ENCODE measurements around the gene SHISA8. TPM values are rescaled to one million over a fixed set of nuclear protein-coding genes. Genes with fewer than 3 reads are reported as not detected.

SHISA8 gene
- total RNA-seq, 1 experiment from 2014 or later = not detected

- DNase-seq (ENCODE audit: low read depth) = no peak
These were observed 18.7 kb upstream of the SHISA8 start for GRCh38 chr22:41933411-41934177.

- DNase-seq (ENCODE audit: low read depth) = no peak
These were observed 17.5 kb upstream of the SHISA8 start for GRCh38 chr22:41932353-41932752.

- no peak for DNase-seq (ENCODE audit: low read depth)
These were observed 16.9 kb upstream of the SHISA8 start for GRCh38 chr22:41931701-41932269.

- DNase-seq (ENCODE audit: low read depth) = no peak
These were observed 14.5 kb upstream of the SHISA8 start for GRCh38 chr22:41929418-41929810.

- DNase-seq (ENCODE audit: low read depth) = no peak
These were observed 13.9 kb upstream of the SHISA8 start for GRCh38 chr22:41928593-41929417.

- no peak for DNase-seq (ENCODE audit: low read depth)
These were observed 12.9 kb upstream of the SHISA8 start for GRCh38 chr22:41927813-41928212.

GRCh38 chr22:41925783-41926460 is 11.0 kb upstream of the SHISA8 start:
- no peak for DNase-seq (ENCODE audit: low read depth)

GRCh38 chr22:41923595-41924276 is 8.9 kb upstream of the SHISA8 start:
- DNase-seq (ENCODE audit: low read depth) = no peak

GRCh38 chr22:41922940-41923594 is 8.2 kb upstream of the SHISA8 start:
- no peak for DNase-seq (ENCODE audit: low read depth)

GRCh38 chr22:41922328-41922727 is 7.5 kb upstream of the SHISA8 start:
- DNase-seq (ENCODE audit: low read depth) = no peak

- no peak for DNase-seq (ENCODE audit: low read depth)
These were observed 5.5 kb upstream of the SHISA8 start for GRCh38 chr22:41920271-41920976.

GRCh38 chr22:41919357-41920224 is 4.7 kb upstream of the SHISA8 start:
- DNase-seq (ENCODE audit: low read depth) = peak; percentile 33

GRCh38 chr22:41917903-41918791 is 3.3 kb upstream of the SHISA8 start:
- DNase-seq (ENCODE audit: low read depth) = peak; percentile 49

- DNase-seq (ENCODE audit: low read depth) = no peak
These were observed 2.6 kb upstream of the SHISA8 start for GRCh38 chr22:41917375-41917902.

- no peak for DNase-seq (ENCODE audit: low read depth)
These were observed 2.0 kb upstream of the SHISA8 start for GRCh38 chr22:41916745-41917358.

GRCh38 chr22:41915786-41916493 is 1.1 kb upstream of the SHISA8 start:
- DNase-seq (ENCODE audit: low read depth) = no peak

- DNase-seq (ENCODE audit: low read depth) = no peak
These were observed 251 bp downstream of the SHISA8 start for GRCh38 chr22:41914611-41915034.
